ENCODE results near the gene SFXN5.

- TF ChIP-seq, protein P1, sequence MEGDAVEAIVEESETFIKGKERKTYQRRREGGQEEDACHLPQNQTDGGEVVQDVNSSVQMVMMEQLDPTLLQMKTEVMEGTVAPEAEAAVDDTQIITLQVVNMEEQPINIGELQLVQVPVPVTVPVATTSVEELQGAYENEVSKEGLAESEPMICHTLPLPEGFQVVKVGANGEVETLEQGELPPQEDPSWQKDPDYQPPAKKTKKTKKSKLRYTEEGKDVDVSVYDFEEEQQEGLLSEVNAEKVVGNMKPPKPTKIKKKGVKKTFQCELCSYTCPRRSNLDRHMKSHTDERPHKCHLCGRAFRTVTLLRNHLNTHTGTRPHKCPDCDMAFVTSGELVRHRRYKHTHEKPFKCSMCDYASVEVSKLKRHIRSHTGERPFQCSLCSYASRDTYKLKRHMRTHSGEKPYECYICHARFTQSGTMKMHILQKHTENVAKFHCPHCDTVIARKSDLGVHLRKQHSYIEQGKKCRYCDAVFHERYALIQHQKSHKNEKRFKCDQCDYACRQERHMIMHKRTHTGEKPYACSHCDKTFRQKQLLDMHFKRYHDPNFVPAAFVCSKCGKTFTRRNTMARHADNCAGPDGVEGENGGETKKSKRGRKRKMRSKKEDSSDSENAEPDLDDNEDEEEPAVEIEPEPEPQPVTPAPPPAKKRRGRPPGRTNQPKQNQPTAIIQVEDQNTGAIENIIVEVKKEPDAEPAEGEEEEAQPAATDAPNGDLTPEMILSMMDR (IDR thresholded peaks at IDR 0.05): no peak
- no peak for TF ChIP-seq POLR2A (IDR thresholded peaks at IDR 0.05)
Observed at GRCh38 chr2:72925328-72925943, 146.1 kb downstream of the SFXN5 start.

Measured in Peyer's patch (tissue), 4 donors.